Osteoblast (primary cell): ENCODE data around the gene RNF26. TPM values are rescaled to one million over a fixed set of nuclear protein-coding genes. Genes with fewer than 3 reads are reported as not detected.
"Not testable (repeated sequence)": the region's sequence is repeated elsewhere in the genome, so short reads cannot be mapped to it uniquely, and the experiment has no call there.

Experiments
- DNase-seq: peaks from one replicate; pipeline ENCODE4 v3.0.0; 2011; ENCODE audit warnings: low spot score, mixed read lengths; ENCODE audit not compliant: insufficient read length; ENCODE audit errors: missing footprints
- H2AFZ ChIP-seq: 2 replicates; pipeline ENCODE4 v1.6.0; 2011; ENCODE audit warnings: mild to moderate bottlenecking, low read length
- H3K27ac ChIP-seq: 2 replicates; pipeline ENCODE4 v1.5.1; 2011; ENCODE audit warnings: mild to moderate bottlenecking, low read depth, low read length, moderate library complexity
- H3K27me3 ChIP-seq: 2 replicates; pipeline ENCODE4 v1.6.0; 2012; ENCODE audit warnings: mild to moderate bottlenecking, control low read depth, inconsistent platforms, low read length, moderate library complexity; ENCODE audit not compliant: insufficient read depth
- H3K36me3 ChIP-seq: 2 replicates; pipeline ENCODE4 v1.5.1; 2011; ENCODE audit warnings: mild to moderate bottlenecking, low read length, control low read depth, moderate library complexity; ENCODE audit not compliant: insufficient read depth
- H3K4me1 ChIP-seq: 2 replicates; pipeline ENCODE4 v1.5.1; 2011; ENCODE audit warnings: mild to moderate bottlenecking, low read length, control low read depth, moderate library complexity; ENCODE audit not compliant: insufficient read depth
- H3K4me2 ChIP-seq: 2 replicates; pipeline ENCODE4 v1.6.0; 2011; ENCODE audit warnings: mild to moderate bottlenecking, low read length; ENCODE audit not compliant: insufficient read depth
- H3K4me3 ChIP-seq: fragments of 200-600 bp; sonication (generic); 3 replicates; pipeline ENCODE4 v1.5.1; 2012; ENCODE audit warnings: mild to moderate bottlenecking, low read length, inconsistent platforms; ENCODE audit not compliant: insufficient read depth
- H3K79me2 ChIP-seq: 2 replicates; pipeline ENCODE4 v1.6.0; 2012; ENCODE audit warnings: mild to moderate bottlenecking, low read length, control low read depth, inconsistent platforms; ENCODE audit not compliant: insufficient read depth
- H3K9me3 ChIP-seq: 2 replicates; pipeline ENCODE4 v1.5.1; 2011; ENCODE audit warnings: low read depth, low read length, control low read depth
- H4K20me1 ChIP-seq: 2 replicates; pipeline ENCODE4 v1.6.0; 2012; ENCODE audit warnings: mild to moderate bottlenecking, low read length, control low read depth; ENCODE audit not compliant: insufficient read depth
- CTCF ChIP-seq: IDR thresholded peaks from 2 replicates; pipeline ENCODE4 v1.5.1; 2011; ENCODE audit warnings: mild to moderate bottlenecking, low read depth, low read length, moderate library complexity; ENCODE audit errors: extremely low read depth
- total RNA-seq: library from RNA; depleted of rRNA; stranded (reverse); fragments of >200 nt; gene quantifications from 2 replicates; pipeline ENCODE4 v1.2.3, GENCODE V29; 2012

RNF26 gene
- total RNA-seq, 1 donor: 4.0 TPM

GRCh38 chr11:119380160-119380826 is 46.0 kb downstream of the RNF26 start:
- Histone ChIP-seq H3K27ac (no peak overlapping the region), H4K20me1 (no peaks in the 10 kb centered on the region)

GRCh38 chr11:119380827-119381180 is 46.5 kb downstream of the RNF26 start:
- Histone ChIP-seq H3K9me3 (no peaks in the 10 kb centered on the region), H2AFZ (peak overlapping the region; percentile 88), H3K27me3 (peaks cover 22% of the 10 kb centered on the region), H3K4me3 (peak overlapping the region; percentile 73), H3K36me3 (no peaks in the 10 kb centered on the region), H3K79me2 (no peaks in the 10 kb centered on the region), H3K4me2 (peak overlapping the region; percentile 87), H3K27ac (peak overlapping the region; percentile 57), H3K4me1 (peaks cover 24% of the 10 kb centered on the region), H4K20me1 (no peaks in the 10 kb centered on the region)
- no peak for DNase-seq
- TF ChIP-seq CTCF: no peak

More at GRCh38 chr11:119380160-119380826, 46.0 kb downstream of the RNF26 start:
- TF ChIP-seq CTCF: no peak
- no peak overlapping the region for H2AFZ ChIP-seq
- peaks cover 17% of the 10 kb centered on the region for H3K27me3 ChIP-seq
- peaks cover 30% of the 10 kb centered on the region for H3K4me1 ChIP-seq
- no peaks in the 10 kb centered on the region for H3K36me3 ChIP-seq
- peak overlapping the region; percentile 87 for H3K4me2 ChIP-seq
- H3K9me3 ChIP-seq: no peaks in the 10 kb centered on the region
- H3K79me2 ChIP-seq: no peaks in the 10 kb centered on the region
- H3K4me3 ChIP-seq: no peak overlapping the region
- no peak for DNase-seq

- no peaks in the 10 kb centered on the region for H4K20me1 ChIP-seq
- H3K9me3 ChIP-seq: no peaks in the 10 kb centered on the region
- peak; percentile 78 for TF ChIP-seq CTCF
- peak within 1 kb of the TSS; percentile 73 for H3K4me3 ChIP-seq
- H3K4me1 ChIP-seq: peaks cover 19% of the 10 kb centered on the region
- H3K27me3 ChIP-seq: peaks cover 23% of the 10 kb centered on the region
- peak; percentile 98 for DNase-seq
- H3K4me2 ChIP-seq: peak within 1 kb of the TSS; percentile 87
- H3K27ac ChIP-seq: peak within 1 kb of the TSS; percentile 75
- no peaks in the 10 kb centered on the region for H3K36me3 ChIP-seq
- H2AFZ ChIP-seq: peak within 1 kb of the TSS; percentile 88
- no peaks in the 10 kb centered on the region for H3K79me2 ChIP-seq
Measured at GRCh38 chr11:119381181-119381988, 47.1 kb downstream of the RNF26 start, which contains the start of gene USP2. Gene USP2, minus strand, starts transcription at chr11:119381690. Its CDS starts 8,210 bp downstream, at chr11:119373480.

- no peak for TF ChIP-seq CTCF
- Histone ChIP-seq H4K20me1 (no peaks in the 10 kb centered on the region), H3K36me3 (no peaks in the 10 kb centered on the region), H3K27ac (peak overlapping the region; percentile 75), H3K4me3 (peak overlapping the region; percentile 73), H3K4me2 (peak overlapping the region; percentile 87), H3K9me3 (no peaks in the 10 kb centered on the region), H3K4me1 (peaks cover 15% of the 10 kb centered on the region), H2AFZ (peak overlapping the region; percentile 79), H3K27me3 (peaks cover 23% of the 10 kb centered on the region), H3K79me2 (no peaks in the 10 kb centered on the region)
- no peak for DNase-seq
Measured at GRCh38 chr11:119382101-119382500, 47.8 kb downstream of the RNF26 start.

- not testable (repeated sequence) for DNase-seq, H3K4me3 ChIP-seq, H4K20me1 ChIP-seq, H3K9me3 ChIP-seq, H3K36me3 ChIP-seq, H3K79me2 ChIP-seq
- H3K4me1 ChIP-seq: peaks cover 15% of the 10 kb centered on the region
- peaks cover 23% of the 10 kb centered on the region for H3K27me3 ChIP-seq
- H2AFZ ChIP-seq: peak overlapping the region; percentile 79
- H3K4me2 ChIP-seq: peak overlapping the region; percentile 87
- H3K27ac ChIP-seq: peak overlapping the region; percentile 75
Measured at GRCh38 chr11:119382513-119382912, 48.2 kb downstream of the RNF26 start.
